ENCODE measurements around the gene TSKS.

Gene TSKS

GRCh38 chr19:49809941-49810389, 46.9 kb upstream of the TSKS start:
- no peak overlapping the region for H2AFZ ChIP-seq (ENCODE audit: low read length)
- H3K4me2 ChIP-seq (ENCODE audit: insufficient read depth, low read length, poor library complexity, severe bottlenecking), result no peak overlapping the region
- no peak overlapping the region for H4K8ac ChIP-seq (ENCODE audit: low read depth, low read length)
- H3K27ac ChIP-seq (replicated peaks; ENCODE audit: low read length), result no peak overlapping the region
- peaks cover 3% of the 10 kb centered on the region for H3K79me1 ChIP-seq (ENCODE audit: low read depth, low read length)
- no peak overlapping the region for H3K4ac ChIP-seq (ENCODE audit: low read length)
- H3K23ac ChIP-seq (ENCODE audit: low read depth, low read length, poor library complexity), result no peak overlapping the region
- no peak overlapping the region for H2BK12ac ChIP-seq (ENCODE audit: low read length)
- no peak for DNase-seq (ENCODE audit: low spot score)
- H4K91ac ChIP-seq (ENCODE audit: low read depth, low read length, poor library complexity), result no peak overlapping the region
- H3K9me3 ChIP-seq (replicated peaks in 1 of 2; ENCODE audit: control insufficient read depth in 2 of 2, insufficient read depth in 1 of 2, low read depth in 1 of 2, low read length in 2 of 2), result peaks cover 0 to 2% of the 10 kb centered on the region in 2 donors
- WGBS, 2 donors (ENCODE audit: extremely low coverage in 2 of 2, insufficient read length in 2 of 2, insufficient replicate concordance in 1 of 2), result no CpG with 5 or more reads among the region's 5 CpGs
- H3K36me3 ChIP-seq (replicated peaks in 1 of 2; ENCODE audit: control insufficient read depth in 2 of 2, insufficient read depth in 2 of 2, low read length in 2 of 2), result peaks cover 13 to 37% of the 10 kb centered on the region in 2 donors
- H2BK5ac ChIP-seq (ENCODE audit: low read length), result peak overlapping the region; percentile 1
- H3K18ac ChIP-seq (ENCODE audit: low read length), result no peak overlapping the region
- no peak overlapping the region for H3K14ac ChIP-seq (ENCODE audit: low read length)
- H2AK5ac ChIP-seq (ENCODE audit: low read depth, low read length), result peak overlapping the region; percentile 9
- no peak overlapping the region for H3K9ac ChIP-seq (ENCODE audit: low read depth, low read length, poor library complexity)
- H3K27me3 ChIP-seq (ENCODE audit: control insufficient read depth in 3 of 3, insufficient read depth in 3 of 3, low read depth in 1 of 3, low read length in 3 of 3), result no peaks in the 10 kb centered on the region
- no peak overlapping the region for H2BK15ac ChIP-seq (ENCODE audit: low read length)
- H2BK120ac ChIP-seq (ENCODE audit: low read depth, low read length), result no peak overlapping the region
- H3K4me3 ChIP-seq (ENCODE audit: low read length in 2 of 2), result peak overlapping the region in 1 of 2 donors; percentile 15
- H3K4me1 ChIP-seq (ENCODE audit: control insufficient read depth in 2 of 2, insufficient read depth in 1 of 2, low read depth in 1 of 2, low read length in 2 of 2), result peaks cover 6 to 19% of the 10 kb centered on the region in 2 donors

- H3K36me3 ChIP-seq (replicated peaks in 1 of 2; ENCODE audit: control insufficient read depth in 2 of 2, insufficient read depth in 2 of 2, low read length in 2 of 2), result peaks cover 13 to 44% of the 10 kb centered on the region in 2 donors
- peak overlapping the region; percentile 87 for H3K9ac ChIP-seq (ENCODE audit: low read depth, low read length, poor library complexity)
- H2BK12ac ChIP-seq (ENCODE audit: low read length), result peak overlapping the region; percentile 87
- WGBS, 2 donors (ENCODE audit: extremely low coverage in 2 of 2, insufficient read length in 2 of 2, insufficient replicate concordance in 1 of 2), result no CpG with 5 or more reads among the region's 50 CpGs
- H2BK120ac ChIP-seq (ENCODE audit: low read depth, low read length), result peak overlapping the region; percentile 89
- H3K79me1 ChIP-seq (ENCODE audit: low read depth, low read length), result peaks cover 3% of the 10 kb centered on the region
- H3K4ac ChIP-seq (ENCODE audit: low read length), result peak overlapping the region; percentile 18
- H3K18ac ChIP-seq (ENCODE audit: low read length), result peak overlapping the region; percentile 92
- peaks cover 0 to 2% of the 10 kb centered on the region in 2 donors for H3K9me3 ChIP-seq (replicated peaks in 1 of 2; ENCODE audit: control insufficient read depth in 2 of 2, insufficient read depth in 1 of 2, low read depth in 1 of 2, low read length in 2 of 2)
- peak overlapping the region; percentile 61 for H3K27ac ChIP-seq (replicated peaks; ENCODE audit: low read length)
- H2AK5ac ChIP-seq (ENCODE audit: low read depth, low read length), result peak overlapping the region; percentile 9
- no peak overlapping the region for H4K91ac ChIP-seq (ENCODE audit: low read depth, low read length, poor library complexity)
- H3K23ac ChIP-seq (ENCODE audit: low read depth, low read length, poor library complexity), result peak overlapping the region; percentile 76
- DNase-seq (ENCODE audit: low spot score), result no peak
- H3K4me3 ChIP-seq (ENCODE audit: low read length in 2 of 2), result peak overlapping the region in 1 of 2 donors; percentile 81
- peak overlapping the region; percentile 98 for H4K8ac ChIP-seq (ENCODE audit: low read depth, low read length)
- H2AFZ ChIP-seq (ENCODE audit: low read length), result no peak overlapping the region
- peak overlapping the region; percentile 84 for H3K14ac ChIP-seq (ENCODE audit: low read length)
- peak overlapping the region; percentile 95 for H2BK15ac ChIP-seq (ENCODE audit: low read length)
- H2BK5ac ChIP-seq (ENCODE audit: low read length), result peak overlapping the region; percentile 1
- peaks cover 6 to 19% of the 10 kb centered on the region in 2 donors for H3K4me1 ChIP-seq (ENCODE audit: control insufficient read depth in 2 of 2, insufficient read depth in 1 of 2, low read depth in 1 of 2, low read length in 2 of 2)
- H3K4me2 ChIP-seq (ENCODE audit: insufficient read depth, low read length, poor library complexity, severe bottlenecking), result peak overlapping the region; percentile 71
- no peaks in the 10 kb centered on the region for H3K27me3 ChIP-seq (ENCODE audit: control insufficient read depth in 3 of 3, insufficient read depth in 3 of 3, low read depth in 1 of 3, low read length in 3 of 3)
Observed at GRCh38 chr19:49809160-49809940, 46.2 kb upstream of the TSKS start.

GRCh38 chr19:49808711-49809159, 45.6 kb upstream of the TSKS start:
- H3K9ac ChIP-seq (ENCODE audit: low read depth, low read length, poor library complexity), result peak overlapping the region; percentile 87
- H2BK15ac ChIP-seq (ENCODE audit: low read length), result peak overlapping the region; percentile 95
- H3K23ac ChIP-seq (ENCODE audit: low read depth, low read length, poor library complexity), result peak overlapping the region; percentile 76
- peak overlapping the region; percentile 84 for H3K14ac ChIP-seq (ENCODE audit: low read length)
- peak overlapping the region; percentile 92 for H3K18ac ChIP-seq (ENCODE audit: low read length)
- peak overlapping the region in 1 of 2 donors; percentile 81 for H3K4me3 ChIP-seq (ENCODE audit: low read length in 2 of 2)
- H3K4me1 ChIP-seq (ENCODE audit: control insufficient read depth in 2 of 2, insufficient read depth in 1 of 2, low read depth in 1 of 2, low read length in 2 of 2), result peaks cover 5 to 19% of the 10 kb centered on the region in 2 donors
- peak overlapping the region; percentile 61 for H3K27ac ChIP-seq (replicated peaks; ENCODE audit: low read length)
- DNase-seq (ENCODE audit: low spot score), result peak; percentile 94
- peak overlapping the region; percentile 18 for H3K4ac ChIP-seq (ENCODE audit: low read length)
- no peak overlapping the region for H2BK5ac ChIP-seq (ENCODE audit: low read length)
- peak overlapping the region; percentile 98 for H4K8ac ChIP-seq (ENCODE audit: low read depth, low read length)
- H2BK120ac ChIP-seq (ENCODE audit: low read depth, low read length), result peak overlapping the region; percentile 89
- no peak overlapping the region for H2BK12ac ChIP-seq (ENCODE audit: low read length)
- H3K36me3 ChIP-seq (replicated peaks in 1 of 2; ENCODE audit: control insufficient read depth in 2 of 2, insufficient read depth in 2 of 2, low read length in 2 of 2), result peaks cover 13 to 46% of the 10 kb centered on the region in 2 donors
- no peak overlapping the region for H4K91ac ChIP-seq (ENCODE audit: low read depth, low read length, poor library complexity)
- no peak overlapping the region for H2AK5ac ChIP-seq (ENCODE audit: low read depth, low read length)
- no CpG with 5 or more reads among the region's 31 CpGs for WGBS, 2 donors (ENCODE audit: extremely low coverage in 2 of 2, insufficient read length in 2 of 2, insufficient replicate concordance in 1 of 2)
- H3K9me3 ChIP-seq (replicated peaks in 1 of 2; ENCODE audit: control insufficient read depth in 2 of 2, insufficient read depth in 1 of 2, low read depth in 1 of 2, low read length in 2 of 2), result peaks cover 0 to 2% of the 10 kb centered on the region in 2 donors
- H3K4me2 ChIP-seq (ENCODE audit: insufficient read depth, low read length, poor library complexity, severe bottlenecking), result peak overlapping the region; percentile 71
- H3K79me1 ChIP-seq (ENCODE audit: low read depth, low read length), result peaks cover 3% of the 10 kb centered on the region
- no peak overlapping the region for H2AFZ ChIP-seq (ENCODE audit: low read length)
- no peaks in the 10 kb centered on the region for H3K27me3 ChIP-seq (ENCODE audit: control insufficient read depth in 3 of 3, insufficient read depth in 3 of 3, low read depth in 1 of 3, low read length in 3 of 3)
